Small intestine (tissue), 7 donors: ENCODE results near the gene CYFIP1. TPM values are rescaled to one million over a fixed set of nuclear protein-coding genes. Genes with fewer than 3 reads are reported as not detected.

Experiments used
- DNase-seq, 2 donors: peaks; one replicate each; pipeline versions ENCODE4 v3.0.0 to v3.0.0-alpha.2; 2013
- FAIRE-seq: peaks from 2 replicates; lab custom pipeline; 2012; peaks lifted over from hg19 to GRCh38; lab: Jason Lieb, UNC
- H3K27ac ChIP-seq, 3 donors: one replicate each; pipeline ENCODE4 v1.5.1; 2013; ENCODE audit warnings: low read length in 2 of 3, mild to moderate bottlenecking in 2 of 3, control low read depth in 1 of 3, inconsistent platforms in 1 of 3, low read depth in 1 of 3, moderate library complexity in 1 of 3
- H3K27me3 ChIP-seq, 3 donors: one replicate each; pipeline ENCODE4 v1.6.1; 2013; ENCODE audit warnings: low read length in 3 of 3, inconsistent platforms in 1 of 3; ENCODE audit not compliant: control insufficient read depth in 3 of 3, insufficient read depth in 3 of 3
- H3K36me3 ChIP-seq, 3 donors: one replicate each; pipeline ENCODE4 v1.6.1; 2013; ENCODE audit warnings: low read length in 3 of 3, inconsistent platforms in 1 of 3, low read depth in 1 of 3, mild to moderate bottlenecking in 1 of 3, moderate library complexity in 1 of 3; ENCODE audit not compliant: control insufficient read depth in 3 of 3, insufficient read depth in 2 of 3
- H3K4me1 ChIP-seq, 3 donors: one replicate each; pipeline ENCODE4 v1.6.1; 2013; ENCODE audit warnings: low read length in 2 of 3, inconsistent platforms in 1 of 3, low read depth in 1 of 3, mild to moderate bottlenecking in 1 of 3, moderate library complexity in 1 of 3; ENCODE audit not compliant: control insufficient read depth in 3 of 3, insufficient read depth in 2 of 3
- H3K4me3 ChIP-seq, 3 donors: one replicate each; pipeline ENCODE4 v1.5.1; 2013; ENCODE audit warnings: low read length in 3 of 3, control low read depth in 1 of 3, inconsistent platforms in 1 of 3, low read depth in 1 of 3, mild to moderate bottlenecking in 1 of 3, moderate library complexity in 1 of 3
- H3K9me3 ChIP-seq, 2 donors: one replicate each; pipeline ENCODE4 v1.6.1; 2013; ENCODE audit warnings: low read depth in 1 of 2, low read length in 1 of 2; ENCODE audit not compliant: control insufficient read depth in 2 of 2, insufficient read depth in 1 of 2
- WGBS, 3 donors: extraction: QIAGEN DNeasy Blood & Tissue Kit; methylation state at CpG; one replicate each; pipeline ENCODE4 v1.1.7; 2013; 5-methylcytosine and 5-hydroxymethylcytosine counted together
- polyA plus RNA-seq, 4 donors: library from polyadenylated mRNA; stranded (reverse) in 3 of 4; unstranded in 1 of 4; fragments of 200-250 nt in 3 of 4; fragments of 120-200 nt in 1 of 4; gene quantifications; one replicate each; pipeline versions ENCODE4 v1.2.1 to v1.2.3, GENCODE V29; 2013
- donor health status: healthy with polysubstance abuse.
- donor health status: control.
- donor health status: control.
- donor health status: Bipolar disorder and iron deficiency.
- donor health status: healthy.

CYFIP1 gene
- polyA plus RNA-seq, 4 donors, result 35.9 to 93.9 (median 51.8) TPM

GRCh38 chr15:22881739-22882440, 98.3 kb downstream of the CYFIP1 start:
- FAIRE-seq, result no peak
- peaks cover 0 to 12% of the 10 kb centered on the region in 2 donors for H3K9me3 ChIP-seq
- DNase-seq, result no peak
- H3K27me3 ChIP-seq, result no peaks in the 10 kb centered on the region
- H3K4me1 ChIP-seq, result peaks cover 0 to 5% (median 0%) of the 10 kb centered on the region in 3 donors
- no peak overlapping the region for H3K4me3 ChIP-seq
- 93 to 96% (median 96%) methylated on average over 25 of the region's 25 CpGs for WGBS, 3 donors
- peaks cover 4 to 55% (median 10%) of the 10 kb centered on the region in 3 donors for H3K36me3 ChIP-seq
- no peak overlapping the region for H3K27ac ChIP-seq

GRCh38 chr15:22880981-22881738, 99.0 kb downstream of the CYFIP1 start:
- no peak overlapping the region for H3K27ac ChIP-seq
- H3K36me3 ChIP-seq, result peaks cover 4 to 60% (median 12%) of the 10 kb centered on the region in 3 donors
- peaks cover 0 to 5% (median 0%) of the 10 kb centered on the region in 3 donors for H3K4me1 ChIP-seq
- H3K9me3 ChIP-seq, result peaks cover 0 to 13% of the 10 kb centered on the region in 2 donors
- no peak for DNase-seq
- H3K4me3 ChIP-seq, result no peak overlapping the region
- H3K27me3 ChIP-seq, result no peaks in the 10 kb centered on the region
- 89 to 92% (median 91%) methylated on average over 19 of the region's 19 CpGs for WGBS, 3 donors
- FAIRE-seq, result no peak

- H3K9me3 ChIP-seq, result peaks cover 0 to 13% of the 10 kb centered on the region in 2 donors
- H3K4me1 ChIP-seq, result peaks cover 0 to 5% (median 0%) of the 10 kb centered on the region in 3 donors
- FAIRE-seq (no peak), DNase-seq (no peak)
- H3K27ac ChIP-seq, result no peak overlapping the region
- no peak overlapping the region for H3K4me3 ChIP-seq
- 87 to 95% (median 91%) methylated on average over 33 of the region's 33 CpGs for WGBS, 3 donors
- no peaks in the 10 kb centered on the region for H3K27me3 ChIP-seq
- H3K36me3 ChIP-seq, result peaks cover 4 to 65% (median 12%) of the 10 kb centered on the region in 3 donors
Measured at GRCh38 chr15:22880068-22880980, 99.8 kb downstream of the CYFIP1 start.

- Histone ChIP-seq H3K9me3 (peaks cover 0 to 17% of the 10 kb centered on the region in 2 donors), H3K27ac (no peak overlapping the region), H3K27me3 (no peaks in the 10 kb centered on the region), H3K4me3 (no peak overlapping the region), H3K4me1 (no peaks in the 10 kb centered on the region), H3K36me3 (peaks cover 10 to 81% (median 21%) of the 10 kb centered on the region in 3 donors)
- DNase-seq, result no peak
- no peak for FAIRE-seq
- WGBS, 3 donors, result 92 to 95% (median 95%) methylated on average over 10 of the region's 10 CpGs
Measured at GRCh38 chr15:22878103-22878502, 102.1 kb downstream of the CYFIP1 start.

- 93 to 96% (median 95%) methylated on average over 8 of the region's 8 CpGs for WGBS, 3 donors
- H3K4me3 ChIP-seq, result no peak overlapping the region
- peaks cover 0 to 17% of the 10 kb centered on the region in 2 donors for H3K9me3 ChIP-seq
- H3K4me1 ChIP-seq, result no peaks in the 10 kb centered on the region
- FAIRE-seq, result no peak
- no peak overlapping the region for H3K27ac ChIP-seq
- peaks cover 11 to 81% (median 21%) of the 10 kb centered on the region in 3 donors for H3K36me3 ChIP-seq
- DNase-seq, result no peak
- no peaks in the 10 kb centered on the region for H3K27me3 ChIP-seq
Measured at GRCh38 chr15:22877607-22878006, 102.6 kb downstream of the CYFIP1 start.

GRCh38 chr15:22877117-22877516, 103.1 kb downstream of the CYFIP1 start:
- Histone ChIP-seq H3K27me3 (no peaks in the 10 kb centered on the region), H3K36me3 (peaks cover 13 to 76% (median 21%) of the 10 kb centered on the region in 3 donors), H3K4me3 (no peak overlapping the region), H3K27ac (no peak overlapping the region), H3K4me1 (no peaks in the 10 kb centered on the region), H3K9me3 (peaks cover 0 to 17% of the 10 kb centered on the region in 2 donors)
- DNase-seq (no peak), FAIRE-seq (no peak)
- WGBS, 3 donors, result 93 to 99% (median 97%) methylated on average over 5 of the region's 5 CpGs

GRCh38 chr15:22874966-22875365, 105.2 kb downstream of the CYFIP1 start:
- Histone ChIP-seq H3K36me3 (peaks cover 19 to 70% (median 28%) of the 10 kb centered on the region in 3 donors), H3K4me3 (no peak overlapping the region), H3K27me3 (no peaks in the 10 kb centered on the region), H3K27ac (no peak overlapping the region), H3K9me3 (peaks cover 0 to 17% of the 10 kb centered on the region in 2 donors), H3K4me1 (no peaks in the 10 kb centered on the region)
- FAIRE-seq (no peak), DNase-seq (no peak)
- 95 to 97% (median 96%) methylated on average over 7 of the region's 7 CpGs for WGBS, 3 donors

GRCh38 chr15:22874256-22874655, 105.9 kb downstream of the CYFIP1 start:
- Histone ChIP-seq H3K9me3 (peaks cover 0 to 17% of the 10 kb centered on the region in 2 donors), H3K36me3 (peaks cover 17 to 71% (median 27%) of the 10 kb centered on the region in 3 donors), H3K4me1 (no peaks in the 10 kb centered on the region), H3K27ac (no peak overlapping the region), H3K4me3 (no peak overlapping the region), H3K27me3 (no peaks in the 10 kb centered on the region)
- no peak for DNase-seq
- WGBS, 3 donors, result 95 to 96% (median 96%) methylated on average over 8 of the region's 8 CpGs
- no peak for FAIRE-seq
